H1 (cell line): Measurements from ENCODE around the gene PRRG1. TPM values are rescaled to one million over a fixed set of nuclear protein-coding genes. Genes with fewer than 3 reads are reported as not detected.

Experiments used
- CTCF ChIA-PET: fragments of 300-600 bp; sonication (Branson Sonifier 250); formaldehyde crosslinking; loops from one replicate; lab custom pipeline; 2021; ENCODE audit not compliant: partially characterized antibody; lab: Charles Lee
- POLR2A ChIA-PET: fragments of 300-600 bp; sonication (Branson Sonifier 250); formaldehyde crosslinking; loops from one replicate; lab custom pipeline; 2021; ENCODE audit warnings: inconsistent platforms; ENCODE audit not compliant: partially characterized antibody; lab: Charles Lee
- DNase-seq, 2 experiments: peaks; one replicate each; pipeline versions ENCODE4 v3.0.0 to v3.0.0-alpha.2; 2010 to 2022; ENCODE audit warnings: low spot score in 2 of 2, low read depth in 1 of 2, mixed read lengths in 1 of 2
- FAIRE-seq: peaks from 2 replicates; lab custom pipeline; 2011; peaks lifted over from hg19 to GRCh38; lab: Jason Lieb, UNC
- H2AFZ ChIP-seq: 2 replicates; pipeline ENCODE4 v1.8.1; 2012; ENCODE audit warnings: low read length, inconsistent platforms
- H2AK5ac ChIP-seq: 2 replicates; pipeline ENCODE4 v1.6.1; 2013; ENCODE audit warnings: low read depth, low read length
- H2BK120ac ChIP-seq: replicated peaks from 2 replicates; pipeline ENCODE3; 2013; ENCODE audit warnings: low read depth, low read length, inconsistent platforms
- H2BK12ac ChIP-seq: 2 replicates; pipeline ENCODE4 v1.6.1; 2013; ENCODE audit warnings: low read depth, low read length
- H2BK15ac ChIP-seq: 2 replicates; pipeline ENCODE4 v1.6.1; 2013; ENCODE audit warnings: low read length
- H2BK20ac ChIP-seq: 2 replicates; pipeline ENCODE4 v1.6.1; 2013; ENCODE audit warnings: low read length
- H2BK5ac ChIP-seq: 2 replicates; pipeline ENCODE4 v1.6.1; 2013; ENCODE audit warnings: low read depth, low read length
- H3K14ac ChIP-seq: 2 replicates; pipeline ENCODE4 v1.6.1; 2013; ENCODE audit warnings: inconsistent platforms; ENCODE audit not compliant: insufficient read length
- H3K18ac ChIP-seq: 2 replicates; pipeline ENCODE4 v1.6.1; 2013; ENCODE audit warnings: low read length; ENCODE audit errors: extremely low read depth
- H3K23ac ChIP-seq: 2 replicates; pipeline ENCODE4 v1.6.1; 2013; ENCODE audit warnings: inconsistent platforms; ENCODE audit not compliant: insufficient read length
- H3K23me2 ChIP-seq: 2 replicates; pipeline ENCODE4 v1.6.1; 2013; ENCODE audit warnings: low read depth, low read length
- H3K27ac ChIP-seq: 2 replicates; pipeline ENCODE4 v1.6.1; 2011; ENCODE audit warnings: low read depth, low read length, inconsistent platforms
- H3K27me3 ChIP-seq, 4 experiments: replicated peaks in 1 of 4; 1 replicate in 1 of 4; 2 replicates in 3 of 4; pipeline versions ENCODE4 v1.6.1 to v1.8.1; 2011 to 2013; ENCODE audit warnings: low read length in 3 of 4, mild to moderate bottlenecking in 3 of 4, inconsistent platforms in 2 of 4, mixed read lengths in 2 of 4, moderate library complexity in 1 of 4; ENCODE audit not compliant: control insufficient read depth in 3 of 4, insufficient read depth in 3 of 4; ENCODE audit errors: extremely low read depth in 1 of 4
- H3K36me3 ChIP-seq, 4 experiments: 2 replicates each; pipeline versions ENCODE4 v1.6.1 to v1.8.1; 2011 to 2013; ENCODE audit warnings: mild to moderate bottlenecking in 4 of 4, low read length in 3 of 4, moderate library complexity in 2 of 4, control low read depth in 1 of 4, inconsistent platforms in 1 of 4; ENCODE audit not compliant: insufficient read depth in 4 of 4, control insufficient read depth in 2 of 4
- H3K4ac ChIP-seq: replicated peaks from 2 replicates; pipeline ENCODE3; 2013; ENCODE audit warnings: low read length, low read depth, mixed read lengths, inconsistent platforms; ENCODE audit not compliant: insufficient read length
- H3K4me1 ChIP-seq, 4 experiments: replicated peaks in 1 of 4; 1 replicate in 1 of 4; 2 replicates in 3 of 4; pipeline versions ENCODE4 v1.6.1 to v1.8.1; 2011 to 2013; ENCODE audit warnings: low read length in 3 of 4, inconsistent platforms in 2 of 4, mixed read lengths in 1 of 4; ENCODE audit not compliant: insufficient read depth in 4 of 4, control insufficient read depth in 3 of 4
- H3K4me2 ChIP-seq, 2 experiments: 2 replicates each; pipeline versions ENCODE4 v1.6.1 to v1.8.1; 2011 to 2013; ENCODE audit warnings: low read depth in 2 of 2, low read length in 2 of 2, control low read depth in 1 of 2, inconsistent platforms in 1 of 2, mild to moderate bottlenecking in 1 of 2; ENCODE audit not compliant: insufficient read depth in 1 of 2
- H3K4me3 ChIP-seq, 4 experiments: fragments of 200-600, 300-600 bp in 1 of 4; sonication (generic), shearing (Covaris generic), sonication (Bioruptor Twin) in 1 of 4; 2 replicates each; pipeline versions ENCODE4 v1.5.1 to v1.8.1; 2011 to 2016; ENCODE audit warnings: low read length in 4 of 4, low read depth in 3 of 4, control low read depth in 2 of 4, inconsistent platforms in 2 of 4, mild to moderate bottlenecking in 2 of 4, mixed read lengths in 1 of 4, moderate library complexity in 1 of 4; ENCODE audit not compliant: insufficient read depth in 2 of 4; ENCODE audit errors: extremely low read depth in 1 of 4
- H3K56ac ChIP-seq: replicated peaks from 2 replicates; pipeline ENCODE3; 2013; ENCODE audit warnings: low read depth, mild to moderate bottlenecking, mixed read lengths, low read length, inconsistent platforms; ENCODE audit not compliant: insufficient read length
- H3K79me1 ChIP-seq: 2 replicates; pipeline ENCODE4 v1.6.1; 2013; ENCODE audit warnings: low read depth, low read length, control low read depth
- H3K79me2 ChIP-seq, 2 experiments: 2 replicates each; pipeline versions ENCODE4 v1.6.1 to v1.8.1; 2012 to 2013; ENCODE audit warnings: low read length in 2 of 2, mild to moderate bottlenecking in 2 of 2, inconsistent platforms in 1 of 2; ENCODE audit not compliant: insufficient read depth in 2 of 2, control insufficient read depth in 1 of 2
- H3K9ac ChIP-seq, 4 experiments: replicated peaks in 1 of 4; 1 replicate in 1 of 4; 2 replicates in 3 of 4; pipeline versions ENCODE4 v1.6.1 to v1.8.1; 2011 to 2013; ENCODE audit warnings: low read depth in 3 of 4, low read length in 3 of 4, control low read depth in 2 of 4, mild to moderate bottlenecking in 2 of 4, moderate library complexity in 2 of 4, inconsistent platforms in 1 of 4; ENCODE audit errors: extremely low read depth in 1 of 4
- H3K9me3 ChIP-seq, 2 experiments: 2 replicates each; pipeline versions ENCODE4 v1.6.1 to v1.8.1; 2012 to 2013; ENCODE audit warnings: mild to moderate bottlenecking in 2 of 2, moderate library complexity in 2 of 2, control low read depth in 1 of 2, inconsistent platforms in 1 of 2, low read depth in 1 of 2, low read length in 1 of 2, mixed read lengths in 1 of 2; ENCODE audit not compliant: insufficient read depth in 2 of 2
- H4K20me1 ChIP-seq, 2 experiments: replicated peaks in 1 of 2; 2 replicates each; pipeline versions ENCODE3 to v1.8.1; 2011 to 2013; ENCODE audit warnings: inconsistent platforms in 2 of 2, low read length in 2 of 2, mild to moderate bottlenecking in 1 of 2; ENCODE audit not compliant: insufficient read depth in 2 of 2, control insufficient read depth in 1 of 2
- H4K5ac ChIP-seq: 2 replicates; pipeline ENCODE4 v1.6.1; 2013; ENCODE audit warnings: low read length, low read depth, mixed read lengths, inconsistent platforms; ENCODE audit not compliant: insufficient read length
- H4K8ac ChIP-seq: 2 replicates; pipeline ENCODE4 v1.8.0; 2013; ENCODE audit warnings: mild to moderate bottlenecking, moderate library complexity, low read length, inconsistent platforms; ENCODE audit not compliant: insufficient read depth; ENCODE audit errors: extremely low read depth
- H4K91ac ChIP-seq: replicated peaks from 2 replicates; pipeline ENCODE3; 2013; ENCODE audit warnings: low read length, mixed read lengths, inconsistent platforms; ENCODE audit not compliant: insufficient read length
- CTBP2 ChIP-seq: IDR thresholded peaks from 2 replicates; pipeline ENCODE4 v1.7.0; 2011; ENCODE audit warnings: borderline replicate concordance, mild to moderate bottlenecking, moderate library complexity, mixed read lengths, low read length; ENCODE audit not compliant: insufficient read depth, insufficient read length
- FOSL1 ChIP-seq: IDR thresholded peaks from 2 replicates; pipeline ENCODE4 v1.6.1; 2011; ENCODE audit warnings: mild to moderate bottlenecking, low read depth, low read length, moderate library complexity; ENCODE audit not compliant: insufficient read depth
- GTF2F1 ChIP-seq: IDR thresholded peaks from 2 replicates; pipeline ENCODE4 v1.6.1; 2012; ENCODE audit warnings: low read depth, low read length, improper control_type of control experiment, borderline replicate concordance
- TEAD4 ChIP-seq: IDR thresholded peaks from 2 replicates; pipeline ENCODE4 v1.6.1; 2012; ENCODE audit warnings: low read depth, low read length, inconsistent platforms, mixed read lengths
- ZNF274 ChIP-seq: IDR thresholded peaks from 2 replicates; pipeline ENCODE4 v1.7.0; 2012; ENCODE audit warnings: low read length, borderline replicate concordance; ENCODE audit errors: extremely low read depth
- WGBS, 2 experiments: shearing (Covaris generic) in 1 of 2; methylation state at CpG; one replicate each; pipeline versions ENCODE4 v1.1.6 to v1.1.7; 2013 to 2015; ENCODE audit warnings: low lambda C conversion rate in 2 of 2, mixed read lengths in 2 of 2, inconsistent platforms in 1 of 2, low coverage in 1 of 2, missing lambda C conversion rate in 1 of 2; ENCODE audit not compliant: insufficient replicate concordance in 2 of 2, insufficient coverage in 1 of 2, insufficient read length in 1 of 2; ENCODE audit errors: extremely low coverage in 1 of 2, missing lambda C conversion rate in 1 of 2; 5-methylcytosine and 5-hydroxymethylcytosine counted together
- polyA plus RNA-seq, 7 experiments: library from polyadenylated mRNA; depleted of rRNA in 3 of 7; stranded (reverse) in 5 of 7; unstranded in 2 of 7; fragments of >200 nt in 5 of 7; fragments of 200-250 nt in 2 of 7; gene quantifications; 1 replicate in 5 of 7; 2 replicates in 1 of 7; 4 replicates in 1 of 7; pipeline versions ENCODE4 v1.2.1 to v1.2.3, GENCODE V29; 2011 to 2013; ENCODE audit warnings: missing spikeins in 2 of 7, mixed read lengths in 2 of 7
- total RNA-seq: library from RNA; stranded (reverse); fragmentation: NEBNext Ultra II Directional; extraction: Animal tissue kit (Norgen Biotek cat#: 25700); gene quantifications from 2 replicates; pipeline ENCODE4 v1.2.1, GENCODE V29; 2021
- TF ChIP-seq, protein P1 (sequence below): IDR thresholded peaks from 2 replicates; pipeline ENCODE4 v1.6.1; 2011; ENCODE audit warnings: low read length, improper control_type of control experiment

PRRG1 gene
- total and polyA plus RNA-seq, 2 of the 8 experiments (the other 6 are each of a cell fraction or from before 2014, with no cell fraction given), result 10.2 to 10.5 TPM

DNA sequence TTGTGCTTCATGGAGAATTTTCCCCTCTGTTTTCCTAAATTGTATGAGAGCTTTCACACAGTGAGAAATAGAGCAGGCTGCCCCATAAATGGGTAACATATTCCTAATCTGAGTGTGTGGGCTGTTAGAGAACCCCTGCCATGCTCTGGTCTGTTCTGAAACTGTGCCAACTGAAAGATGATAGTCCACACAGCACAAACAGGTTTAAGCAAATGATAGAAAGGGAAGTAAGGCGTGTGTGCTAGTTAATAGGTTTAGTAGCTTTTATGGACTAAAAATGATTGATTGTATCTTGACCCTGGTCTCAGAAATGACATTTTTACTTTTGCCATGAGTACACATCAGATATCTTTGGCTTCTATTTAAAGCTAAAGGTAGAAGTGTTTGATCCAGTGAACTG lies 106.2 kb downstream of the PRRG1 start:
- H2AFZ ChIP-seq, result no peak overlapping the region
- H3K4me3 ChIP-seq, result no peak overlapping the region
- no peaks in the 10 kb centered on the region for H3K23me2 ChIP-seq
- no peak overlapping the region for H3K56ac ChIP-seq
- no peaks in the 10 kb centered on the region for H4K20me1 ChIP-seq
- no peak overlapping the region for H3K27ac ChIP-seq
- no peak overlapping the region for H3K4me2 ChIP-seq
- no peaks in the 10 kb centered on the region for H3K36me3 ChIP-seq
- POLR2A ChIA-PET, result no interaction called here
- H2BK12ac ChIP-seq, result no peak overlapping the region
- FAIRE-seq (no peak), DNase-seq (no peak)
- H4K5ac ChIP-seq, result no peak overlapping the region
- no peak overlapping the region for H3K9ac ChIP-seq
- no peak overlapping the region for H2BK5ac ChIP-seq
- H3K4ac ChIP-seq, result no peak overlapping the region
- CTCF ChIA-PET, result interaction anchor here (1.2 kb wide), 1 partner anchor 12 kb away, joined by 3 read pairs; no protein-coding TSS in a partner anchor
- H3K4me1 ChIP-seq, result peaks cover 0 to 4% (median 0%) of the 10 kb centered on the region in 4 experiments; a peak in 2 of 7 replicates
- H3K79me2 ChIP-seq, result no peaks in the 10 kb centered on the region
- H3K79me1 ChIP-seq, result no peaks in the 10 kb centered on the region
- H3K27me3 ChIP-seq, result no peaks in the 10 kb centered on the region
- no peak overlapping the region for H2BK20ac ChIP-seq
- H2BK15ac ChIP-seq, result no peak overlapping the region
- no peak overlapping the region for H2BK120ac ChIP-seq
- no peak overlapping the region for H3K14ac ChIP-seq
- no peak overlapping the region for H2AK5ac ChIP-seq
- no peak overlapping the region for H4K8ac ChIP-seq
- 87% methylated on average over 1 of the region's 1 CpG; no CpG with 5 or more reads in 1 of the 2 experiments for WGBS, 2 experiments
- no peaks in the 10 kb centered on the region for H3K9me3 ChIP-seq
- H3K18ac ChIP-seq, result no peak overlapping the region
- no peak overlapping the region for H4K91ac ChIP-seq
- H3K23ac ChIP-seq, result no peak overlapping the region
- TF ChIP-seq ZNF274 (no peak), FOSL1 (no peak), TEAD4 (no peak), GTF2F1 (no peak), CTBP2 (no peak)
- TF ChIP-seq, protein P1, sequence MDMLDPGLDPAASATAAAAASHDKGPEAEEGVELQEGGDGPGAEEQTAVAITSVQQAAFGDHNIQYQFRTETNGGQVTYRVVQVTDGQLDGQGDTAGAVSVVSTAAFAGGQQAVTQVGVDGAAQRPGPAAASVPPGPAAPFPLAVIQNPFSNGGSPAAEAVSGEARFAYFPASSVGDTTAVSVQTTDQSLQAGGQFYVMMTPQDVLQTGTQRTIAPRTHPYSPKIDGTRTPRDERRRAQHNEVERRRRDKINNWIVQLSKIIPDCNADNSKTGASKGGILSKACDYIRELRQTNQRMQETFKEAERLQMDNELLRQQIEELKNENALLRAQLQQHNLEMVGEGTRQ, result no peak
